Spleen (tissue), 11 donors: ENCODE measurements around the gene SIGLEC9. TPM values are rescaled to one million over a fixed set of nuclear protein-coding genes. Genes with fewer than 3 reads are reported as not detected.

Experiments
- DNase-seq: peaks from one replicate; pipeline ENCODE4 v3.0.0-alpha.2; 2020
- H3K27ac ChIP-seq, 8 donors: fragments of 200-600 bp; sonication (generic) in 7 of 8; 1 replicate in 4 of 8; 2 replicates in 4 of 8; pipeline versions ENCODE4 v1.5.0 to v1.8.0; 2016 to 2021; ENCODE audit warnings: inconsistent platforms in 4 of 8, mild to moderate bottlenecking in 4 of 8, moderate library complexity in 1 of 8
- H3K27me3 ChIP-seq, 7 donors: fragments of 200-600 bp; sonication (generic) in 6 of 7; replicated peaks in 1 of 7; 1 replicate in 4 of 7; 2 replicates in 3 of 7; pipeline versions ENCODE4 v1.5.0 to v1.8.0; 2016 to 2021; ENCODE audit warnings: inconsistent platforms in 3 of 7, mild to moderate bottlenecking in 1 of 7
- H3K36me3 ChIP-seq, 6 donors: fragments of 200-600 bp; sonication (generic) in 5 of 6; 1 replicate in 4 of 6; 2 replicates in 2 of 6; pipeline versions ENCODE4 v1.5.0 to v1.8.0; 2016 to 2021; ENCODE audit warnings: inconsistent platforms in 2 of 6
- H3K4me1 ChIP-seq, 6 donors: fragments of 200-600 bp; sonication (generic) in 5 of 6; 1 replicate in 3 of 6; 2 replicates in 3 of 6; pipeline versions ENCODE4 v1.5.0 to v1.8.0; 2016 to 2021; ENCODE audit warnings: inconsistent platforms in 3 of 6
- H3K4me3 ChIP-seq, 8 donors: fragments of 200-600 bp; sonication (generic) in 7 of 8; 1 replicate in 4 of 8; 2 replicates in 4 of 8; pipeline versions ENCODE4 v1.5.0 to v1.8.0; 2016 to 2021; ENCODE audit warnings: inconsistent platforms in 4 of 8, mild to moderate bottlenecking in 4 of 8, moderate library complexity in 2 of 8
- H3K9me3 ChIP-seq, 8 donors: fragments of 200-600 bp; sonication (generic) in 7 of 8; 1 replicate in 4 of 8; 2 replicates in 4 of 8; pipeline versions ENCODE4 v1.5.0 to v1.8.0; 2016 to 2021; ENCODE audit warnings: inconsistent platforms in 4 of 8
- CTCF ChIP-seq, 11 experiments: fragments of 200-600 bp in 7 of 11; fragments of 450-650 bp in 4 of 11; sonication (generic) in 4 of 11; IDR thresholded peaks in 8 of 11; conservative IDR thresholded peaks in 3 of 11; 1 replicate in 7 of 11; 2 replicates in 4 of 11; pipeline versions ENCODE4 v1.4.0 to v1.8.0; 2016 to 2021; ENCODE audit warnings: antibody characterized with exemption in 11 of 11, inconsistent platforms in 4 of 11, mild to moderate bottlenecking in 1 of 11
- POLR2A ChIP-seq, 3 donors: fragments of 450-650 bp; IDR thresholded peaks; one replicate each; pipeline ENCODE4 v1.5.1; 2017; ENCODE audit warnings: antibody characterized with exemption in 3 of 3, mild to moderate bottlenecking in 1 of 3
- POLR2AphosphoS5 ChIP-seq, 3 donors: sonication (generic); formaldehyde crosslinking; IDR thresholded peaks; one replicate each; pipeline ENCODE4 v1.5.1; 2017; ENCODE audit warnings: antibody characterized with exemption in 3 of 3
- WGBS, 5 donors: extraction: QIAGEN DNeasy Blood & Tissue Kit in 3 of 5; methylation state at CpG; one replicate each; pipeline versions ENCODE4 v1.1.5 to v1.1.7; 2013 to 2018; 5-methylcytosine and 5-hydroxymethylcytosine counted together
- intact Hi-C: fragments of 100-400 bp; cut with DNase I; formaldehyde crosslinking; loops from one replicate; pipeline ENCODE4 v1.15.0; 2023; ENCODE audit warnings: low total_unique reads
- polyA plus RNA-seq, 3 donors: library from polyadenylated mRNA; stranded (reverse); fragments of 200-250 nt; gene quantifications; one replicate each; pipeline ENCODE4 v1.2.1, GENCODE V29; 2013
- total RNA-seq, 7 donors: library from RNA; depleted of rRNA in 3 of 7; stranded (reverse); fragments of >200 nt in 3 of 7; fragmentation: NEBNext Ultra II Directional in 4 of 7; extraction: Animal tissue kit (Norgen Biotek cat#: 25700) in 4 of 7; gene quantifications; one replicate each; pipeline versions ENCODE4 v1.1.0 to v1.2.1, GENCODE V29; 2016 to 2021
- donor health status: healthy with polysubstance abuse.
- donor health status: DM: no; HTN: no; CAD: no; lungs with moderate emphysema.
- donor health status: DM: no; HTN: no; CAD: no.
- donor health status: Bipolar disorder and iron deficiency.
- donor health status: healthy.
- donor health status: DM: no; HTN: no; CAD: no.
- donor health status: DM: yes; HTN: yes; CAD: no.

SIGLEC9 gene
- total and polyA plus RNA-seq, 10 donors: 4.6 to 81.3 (median 37.8) TPM

GRCh38 chr19:51083181-51083580 is 41.5 kb upstream of the SIGLEC9 start:
- TF ChIP-seq POLR2AphosphoS5 (IDR thresholded peaks at IDR 0.05): no peak
- TF ChIP-seq POLR2A (IDR thresholded peaks at IDR 0.05): no peak
- no peak for TF ChIP-seq CTCF (IDR thresholded peaks at IDR 0.05 in 8 of 11, conservative IDR thresholded peaks at IDR 0.05 in 3 of 11)
- DNase-seq: no peak
- H3K9me3 ChIP-seq: no peaks in the 10 kb centered on the region
- WGBS, 5 donors: 29 to 41% (median 36%) methylated on average over 4 of the region's 4 CpGs
- H3K4me1 ChIP-seq: no peaks in the 10 kb centered on the region
- no peak overlapping the region for H3K4me3 ChIP-seq
- no peaks in the 10 kb centered on the region for H3K36me3 ChIP-seq
- intact Hi-C loops: no loop called here
- H3K27ac ChIP-seq: no peak overlapping the region
- peaks cover 0 to 18% (median 0%) of the 10 kb centered on the region in 7 donors for H3K27me3 ChIP-seq

GRCh38 chr19:51083783-51084182 is 40.9 kb upstream of the SIGLEC9 start:
- WGBS, 5 donors: 79 to 80% (median 79%) methylated on average over 14 of the region's 14 CpGs
- intact Hi-C loops: no loop called here

GRCh38 chr19:51084505-51084904 is 40.2 kb upstream of the SIGLEC9 start:
- Histone ChIP-seq H3K27ac (no peak overlapping the region), H3K36me3 (no peaks in the 10 kb centered on the region), H3K9me3 (no peaks in the 10 kb centered on the region), H3K4me3 (no peak overlapping the region), H3K27me3 (peaks cover 0 to 18% (median 0%) of the 10 kb centered on the region in 7 donors), H3K4me1 (no peaks in the 10 kb centered on the region)
- no peak for DNase-seq
- TF ChIP-seq POLR2AphosphoS5 (IDR thresholded peaks at IDR 0.05) (no peak), CTCF (IDR thresholded peaks at IDR 0.05 in 8 of 11, conservative IDR thresholded peaks at IDR 0.05 in 3 of 11) (no peak), POLR2A (IDR thresholded peaks at IDR 0.05) (no peak)
- WGBS, 5 donors: 79 to 87% (median 83%) methylated on average over 7 of the region's 7 CpGs
- intact Hi-C loops: no loop called here

More at GRCh38 chr19:51083783-51084182, 40.9 kb upstream of the SIGLEC9 start:
- no peak for TF ChIP-seq POLR2AphosphoS5 (IDR thresholded peaks at IDR 0.05)
- TF ChIP-seq CTCF (IDR thresholded peaks at IDR 0.05 in 8 of 11, conservative IDR thresholded peaks at IDR 0.05 in 3 of 11): no peak
- TF ChIP-seq POLR2A (IDR thresholded peaks at IDR 0.05): no peak
- no peak overlapping the region for H3K27ac ChIP-seq
- no peak overlapping the region for H3K4me3 ChIP-seq
- H3K27me3 ChIP-seq: peaks cover 0 to 18% (median 0%) of the 10 kb centered on the region in 7 donors
- DNase-seq: no peak
- no peaks in the 10 kb centered on the region for H3K4me1 ChIP-seq
- no peaks in the 10 kb centered on the region for H3K36me3 ChIP-seq
- H3K9me3 ChIP-seq: no peaks in the 10 kb centered on the region

GRCh38 chr19:51086153-51086850 is 38.4 kb upstream of the SIGLEC9 start:
- intact Hi-C loops: no loop called here
- Histone ChIP-seq H3K4me1 (no peaks in the 10 kb centered on the region), H3K27ac (no peak overlapping the region), H3K9me3 (no peaks in the 10 kb centered on the region), H3K27me3 (peaks cover 0 to 18% (median 0%) of the 10 kb centered on the region in 7 donors), H3K36me3 (no peaks in the 10 kb centered on the region), H3K4me3 (no peak overlapping the region)
- TF ChIP-seq POLR2AphosphoS5 (IDR thresholded peaks at IDR 0.05) (no peak), CTCF (IDR thresholded peaks at IDR 0.05 in 8 of 11, conservative IDR thresholded peaks at IDR 0.05 in 3 of 11) (no peak), POLR2A (IDR thresholded peaks at IDR 0.05) (no peak)
- no peak for DNase-seq
- 85 to 88% (median 87%) methylated on average over 18 of the region's 18 CpGs for WGBS, 5 donors
